NCI-H2029 treated with DMSO at 0.1 percent for 48 hours (cell line): Measurements from ENCODE around the gene KIF1C.
"Not testable (repeated sequence)": the region's sequence is repeated elsewhere in the genome, so short reads cannot be mapped to it uniquely, and the experiment has no call there.

Experiments
- DNase-seq: peaks from one replicate; lab custom pipeline; 2025; lab: John Stamatoyannopoulos, UW

KIF1C gene

GRCh38 chr17:5002121-5002788, 4.5 kb downstream of the KIF1C start:
- DNase-seq = no peak

- no peak for DNase-seq
Observed at GRCh38 chr17:5003214-5003867, 5.6 kb downstream of the KIF1C start.

- no peak for DNase-seq
Observed at GRCh38 chr17:5011928-5012327, 14.2 kb downstream of the KIF1C start.

- no peak for DNase-seq
Observed at GRCh38 chr17:5014357-5014756, 16.6 kb downstream of the KIF1C start.

GRCh38 chr17:5019475-5019956, 21.8 kb downstream of the KIF1C start:
- DNase-seq = no peak

- DNase-seq = no peak
Observed at GRCh38 chr17:5020502-5021023, 22.8 kb downstream of the KIF1C start.

- DNase-seq = no peak
Observed at GRCh38 chr17:5022171-5022711, 24.5 kb downstream of the KIF1C start.

- no peak for DNase-seq
Observed at GRCh38 chr17:5023588-5024147, 25.9 kb downstream of the KIF1C start.

GRCh38 chr17:5024604-5025003, 26.9 kb downstream of the KIF1C start:
- no peak for DNase-seq

- DNase-seq = no peak
Observed at GRCh38 chr17:5027299-5027698, 29.5 kb downstream of the KIF1C start.

GRCh38 chr17:5027916-5028315, 30.2 kb downstream of the KIF1C start:
- no peak for DNase-seq

- not testable (repeated sequence) for DNase-seq
Observed at GRCh38 chr17:5030168-5030567, 32.4 kb downstream of the KIF1C start.

GRCh38 chr17:5031365-5032082, 33.8 kb downstream of the KIF1C start:
- no peak for DNase-seq

- DNase-seq = no peak
Observed at GRCh38 chr17:5032865-5033264, 35.1 kb downstream of the KIF1C start.

- no peak for DNase-seq
Observed at GRCh38 chr17:5033352-5034015, 35.7 kb downstream of the KIF1C start.

- no peak for DNase-seq
Observed at GRCh38 chr17:5034063-5034462, 36.3 kb downstream of the KIF1C start.

GRCh38 chr17:5034651-5035050, 36.9 kb downstream of the KIF1C start:
- no peak for DNase-seq

GRCh38 chr17:5035315-5035714, 37.6 kb downstream of the KIF1C start, which contains the start of gene SLC52A1:
Gene SLC52A1, minus strand, starts transcription at chr17:5035426. Its CDS starts 820 bp downstream, at chr17:5034606.
- DNase-seq = no peak

- DNase-seq = no peak
Observed at GRCh38 chr17:5042157-5043022, 44.6 kb downstream of the KIF1C start.

- DNase-seq = no peak
Observed at GRCh38 chr17:5043524-5043923, 45.8 kb downstream of the KIF1C start.

GRCh38 chr17:5044630-5045029, 46.9 kb downstream of the KIF1C start:
- DNase-seq = no peak
